Neural crest cell (in vitro differentiated cells): ENCODE measurements around the gene THSD1. TPM values are rescaled to one million over a fixed set of nuclear protein-coding genes. Genes with fewer than 3 reads are reported as not detected.

Source experiments
- DNase-seq: peaks from one replicate; pipeline ENCODE4 v3.0.0; 2021; ENCODE audit warnings: low read depth, mixed read lengths, low spot score
- H3K27ac Mint-ChIP-seq: one replicate; pipeline ENCODE4 v1.8.0; 2021; ENCODE audit warnings: mild to moderate bottlenecking, mixed read lengths; ENCODE audit not compliant: unreplicated experiment
- H3K27me3 Mint-ChIP-seq: 2 replicates; pipeline ENCODE4 v1.8.0; 2021; ENCODE audit warnings: low read depth, mild to moderate bottlenecking, mixed read lengths
- H3K36me3 Mint-ChIP-seq: 2 replicates; pipeline ENCODE4 v1.8.0; 2021; ENCODE audit warnings: low read depth, mild to moderate bottlenecking, mixed read lengths
- H3K4me1 Mint-ChIP-seq: 2 replicates; pipeline ENCODE4 v1.8.0; 2021; ENCODE audit warnings: mixed read lengths
- H3K4me3 Mint-ChIP-seq: one replicate; pipeline ENCODE4 v1.8.0; 2021; ENCODE audit warnings: mild to moderate bottlenecking, mixed read lengths
- H3K9me3 Mint-ChIP-seq: 2 replicates; pipeline ENCODE4 v1.8.0; 2021; ENCODE audit warnings: mixed read lengths
- CTCF ChIP-seq: fragments of 200-600 bp; sonication (generic); conservative IDR thresholded peaks from 2 replicates; pipeline ENCODE4 v1.5.0; 2021; ENCODE audit warnings: antibody characterized with exemption, mild to moderate bottlenecking
- total RNA-seq: library from RNA; stranded (reverse); gene quantifications from 2 replicates; pipeline ENCODE4 v1.2.1, GENCODE V29; 2021

Gene THSD1
- total RNA-seq, 1 donor from 2014 or later = 0.75 TPM

- H3K36me3 Mint-ChIP-seq = peaks cover 19% of the 10 kb centered on the region
- peak overlapping the region; percentile 56 for H3K4me3 Mint-ChIP-seq
- H3K27me3 Mint-ChIP-seq = peaks cover 40% of the 10 kb centered on the region
- DNase-seq = no peak
- no peak overlapping the region for H3K27ac Mint-ChIP-seq
- no peak for TF ChIP-seq CTCF
- H3K9me3 Mint-ChIP-seq = no peaks in the 10 kb centered on the region
- peaks cover 17% of the 10 kb centered on the region for H3K4me1 Mint-ChIP-seq
These were observed 657 bp upstream of the THSD1 start for GRCh38 chr13:52406629-52407028.

- TF ChIP-seq CTCF = no peak
- no peak for DNase-seq
- Mint-ChIP-seq H3K36me3 (peaks cover 15% of the 10 kb centered on the region), H3K4me3 (peak overlapping the region; percentile 59), H3K9me3 (no peaks in the 10 kb centered on the region), H3K4me1 (peaks cover 17% of the 10 kb centered on the region), H3K27me3 (peaks cover 40% of the 10 kb centered on the region), H3K27ac (no peak overlapping the region)
These were observed 604 bp downstream of the THSD1 start for GRCh38 chr13:52405369-52405766.

- no peak overlapping the region for H3K27ac Mint-ChIP-seq
- H3K4me3 Mint-ChIP-seq = no peak overlapping the region
- peaks cover 12% of the 10 kb centered on the region for H3K4me1 Mint-ChIP-seq
- TF ChIP-seq CTCF = no peak
- peaks cover 12% of the 10 kb centered on the region for H3K27me3 Mint-ChIP-seq
- no peaks in the 10 kb centered on the region for H3K9me3 Mint-ChIP-seq
- H3K36me3 Mint-ChIP-seq = no peaks in the 10 kb centered on the region
- DNase-seq = no peak
These were observed 6.3 kb downstream of the THSD1 start for GRCh38 chr13:52399708-52400107.

GRCh38 chr13:52399046-52399445, 6.9 kb downstream of the THSD1 start:
- H3K27ac Mint-ChIP-seq = no peak overlapping the region
- H3K27me3 Mint-ChIP-seq = peaks cover 6% of the 10 kb centered on the region
- H3K9me3 Mint-ChIP-seq = no peaks in the 10 kb centered on the region
- DNase-seq = no peak
- H3K36me3 Mint-ChIP-seq = no peaks in the 10 kb centered on the region
- H3K4me3 Mint-ChIP-seq = no peak overlapping the region
- no peak for TF ChIP-seq CTCF
- H3K4me1 Mint-ChIP-seq = peaks cover 6% of the 10 kb centered on the region

- H3K9me3 Mint-ChIP-seq = no peaks in the 10 kb centered on the region
- H3K36me3 Mint-ChIP-seq = no peaks in the 10 kb centered on the region
- no peak overlapping the region for H3K4me3 Mint-ChIP-seq
- no peaks in the 10 kb centered on the region for H3K27me3 Mint-ChIP-seq
- H3K27ac Mint-ChIP-seq = no peak overlapping the region
- peaks cover 6% of the 10 kb centered on the region for H3K4me1 Mint-ChIP-seq
- TF ChIP-seq CTCF = no peak
- DNase-seq = no peak
These were observed 10.3 kb downstream of the THSD1 start for GRCh38 chr13:52395704-52396103.

GRCh38 chr13:52394586-52394985, 11.4 kb downstream of the THSD1 start:
- Mint-ChIP-seq H3K4me3 (no peak overlapping the region), H3K36me3 (no peaks in the 10 kb centered on the region), H3K27ac (no peak overlapping the region), H3K27me3 (no peaks in the 10 kb centered on the region), H3K9me3 (no peaks in the 10 kb centered on the region), H3K4me1 (no peaks in the 10 kb centered on the region)
- no peak for DNase-seq
- TF ChIP-seq CTCF = no peak
